Measurements from ENCODE around the gene TMEM263. TPM values are rescaled to one million over a fixed set of nuclear protein-coding genes. Genes with fewer than 3 reads are reported as not detected.

Gene TMEM263
- total and polyA plus RNA-seq, 2 of the 13 experiments (the other 11 are each of a cell fraction or from before 2014, with no cell fraction given): 25.9 to 58.6 TPM

DNA sequence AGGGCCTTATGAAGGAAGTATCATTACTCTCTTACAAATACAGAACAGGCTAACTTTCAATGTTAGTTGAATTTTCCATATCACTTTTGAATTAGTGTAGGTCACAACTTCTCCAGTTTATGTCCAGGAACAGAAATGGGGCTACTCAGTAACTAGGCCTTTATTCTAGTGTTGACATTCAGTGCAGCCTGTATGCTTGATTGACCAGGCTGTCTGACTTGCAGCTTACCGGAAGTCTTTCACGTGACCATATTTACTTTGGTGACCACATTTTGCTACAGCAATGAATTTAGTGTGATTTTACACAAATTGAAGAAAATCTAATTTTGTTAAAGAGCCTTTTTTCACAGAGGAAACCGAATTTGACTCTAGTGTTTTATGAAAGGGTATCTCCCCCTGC lies 18.8 kb downstream of the TMEM263 start (continued):
- TF ChIP-seq, protein P1, sequence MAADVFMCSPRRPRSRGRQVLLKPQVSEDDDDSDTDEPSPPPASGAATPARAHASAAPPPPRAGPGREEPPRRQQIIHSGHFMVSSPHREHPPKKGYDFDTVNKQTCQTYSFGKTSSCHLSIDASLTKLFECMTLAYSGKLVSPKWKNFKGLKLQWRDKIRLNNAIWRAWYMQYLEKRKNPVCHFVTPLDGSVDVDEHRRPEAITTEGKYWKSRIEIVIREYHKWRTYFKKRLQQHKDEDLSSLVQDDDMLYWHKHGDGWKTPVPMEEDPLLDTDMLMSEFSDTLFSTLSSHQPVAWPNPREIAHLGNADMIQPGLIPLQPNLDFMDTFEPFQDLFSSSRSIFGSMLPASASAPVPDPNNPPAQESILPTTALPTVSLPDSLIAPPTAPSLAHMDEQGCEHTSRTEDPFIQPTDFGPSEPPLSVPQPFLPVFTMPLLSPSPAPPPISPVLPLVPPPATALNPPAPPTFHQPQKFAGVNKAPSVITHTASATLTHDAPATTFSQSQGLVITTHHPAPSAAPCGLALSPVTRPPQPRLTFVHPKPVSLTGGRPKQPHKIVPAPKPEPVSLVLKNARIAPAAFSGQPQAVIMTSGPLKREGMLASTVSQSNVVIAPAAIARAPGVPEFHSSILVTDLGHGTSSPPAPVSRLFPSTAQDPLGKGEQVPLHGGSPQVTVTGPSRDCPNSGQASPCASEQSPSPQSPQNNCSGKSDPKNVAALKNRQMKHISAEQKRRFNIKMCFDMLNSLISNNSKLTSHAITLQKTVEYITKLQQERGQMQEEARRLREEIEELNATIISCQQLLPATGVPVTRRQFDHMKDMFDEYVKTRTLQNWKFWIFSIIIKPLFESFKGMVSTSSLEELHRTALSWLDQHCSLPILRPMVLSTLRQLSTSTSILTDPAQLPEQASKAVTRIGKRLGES (CRISPR knock-in tag; IDR thresholded peaks at IDR 0.05; ENCODE audit: borderline replicate concordance): peak; percentile 82
- TF ChIP-seq ZBTB21 (CRISPR knock-in tag; IDR thresholded peaks at IDR 0.05): no peak
- TF ChIP-seq, protein P2, sequence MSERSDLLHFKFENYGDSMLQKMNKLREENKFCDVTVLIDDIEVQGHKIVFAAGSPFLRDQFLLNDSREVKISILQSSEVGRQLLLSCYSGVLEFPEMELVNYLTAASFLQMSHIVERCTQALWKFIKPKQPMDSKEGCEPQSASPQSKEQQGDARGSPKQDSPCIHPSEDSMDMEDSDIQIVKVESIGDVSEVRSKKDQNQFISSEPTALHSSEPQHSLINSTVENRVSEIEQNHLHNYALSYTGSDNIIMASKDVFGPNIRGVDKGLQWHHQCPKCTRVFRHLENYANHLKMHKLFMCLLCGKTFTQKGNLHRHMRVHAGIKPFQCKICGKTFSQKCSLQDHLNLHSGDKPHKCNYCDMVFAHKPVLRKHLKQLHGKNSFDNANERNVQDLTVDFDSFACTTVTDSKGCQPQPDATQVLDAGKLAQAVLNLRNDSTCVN (CRISPR knock-in tag; IDR thresholded peaks at IDR 0.05; ENCODE audit: borderline replicate concordance): no peak
- TF ChIP-seq HNRNPL (IDR thresholded peaks at IDR 0.05; ENCODE audit: low read depth, low read length): no peak
- TF ChIP-seq MED1 (CRISPR knock-in tag; IDR thresholded peaks at IDR 0.05): peak; percentile 80
- TF ChIP-seq RFXANK (CRISPR knock-in tag; IDR thresholded peaks at IDR 0.05): no peak
- no peak for TF ChIP-seq NBN (conservative IDR thresholded peaks at IDR 0.05)
- TF ChIP-seq, protein P3, sequence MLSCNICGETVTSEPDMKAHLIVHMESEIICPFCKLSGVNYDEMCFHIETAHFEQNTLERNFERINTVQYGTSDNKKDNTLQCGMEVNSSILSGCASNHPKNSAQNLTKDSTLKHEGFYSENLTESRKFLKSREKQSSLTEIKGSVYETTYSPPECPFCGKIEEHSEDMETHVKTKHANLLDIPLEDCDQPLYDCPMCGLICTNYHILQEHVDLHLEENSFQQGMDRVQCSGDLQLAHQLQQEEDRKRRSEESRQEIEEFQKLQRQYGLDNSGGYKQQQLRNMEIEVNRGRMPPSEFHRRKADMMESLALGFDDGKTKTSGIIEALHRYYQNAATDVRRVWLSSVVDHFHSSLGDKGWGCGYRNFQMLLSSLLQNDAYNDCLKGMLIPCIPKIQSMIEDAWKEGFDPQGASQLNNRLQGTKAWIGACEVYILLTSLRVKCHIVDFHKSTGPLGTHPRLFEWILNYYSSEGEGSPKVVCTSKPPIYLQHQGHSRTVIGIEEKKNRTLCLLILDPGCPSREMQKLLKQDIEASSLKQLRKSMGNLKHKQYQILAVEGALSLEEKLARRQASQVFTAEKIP (CRISPR knock-in tag; IDR thresholded peaks at IDR 0.05; ENCODE audit: borderline replicate concordance): no peak
- TF ChIP-seq ZBTB7B (CRISPR knock-in tag; IDR thresholded peaks at IDR 0.05): no peak
- TF ChIP-seq, protein P4, sequence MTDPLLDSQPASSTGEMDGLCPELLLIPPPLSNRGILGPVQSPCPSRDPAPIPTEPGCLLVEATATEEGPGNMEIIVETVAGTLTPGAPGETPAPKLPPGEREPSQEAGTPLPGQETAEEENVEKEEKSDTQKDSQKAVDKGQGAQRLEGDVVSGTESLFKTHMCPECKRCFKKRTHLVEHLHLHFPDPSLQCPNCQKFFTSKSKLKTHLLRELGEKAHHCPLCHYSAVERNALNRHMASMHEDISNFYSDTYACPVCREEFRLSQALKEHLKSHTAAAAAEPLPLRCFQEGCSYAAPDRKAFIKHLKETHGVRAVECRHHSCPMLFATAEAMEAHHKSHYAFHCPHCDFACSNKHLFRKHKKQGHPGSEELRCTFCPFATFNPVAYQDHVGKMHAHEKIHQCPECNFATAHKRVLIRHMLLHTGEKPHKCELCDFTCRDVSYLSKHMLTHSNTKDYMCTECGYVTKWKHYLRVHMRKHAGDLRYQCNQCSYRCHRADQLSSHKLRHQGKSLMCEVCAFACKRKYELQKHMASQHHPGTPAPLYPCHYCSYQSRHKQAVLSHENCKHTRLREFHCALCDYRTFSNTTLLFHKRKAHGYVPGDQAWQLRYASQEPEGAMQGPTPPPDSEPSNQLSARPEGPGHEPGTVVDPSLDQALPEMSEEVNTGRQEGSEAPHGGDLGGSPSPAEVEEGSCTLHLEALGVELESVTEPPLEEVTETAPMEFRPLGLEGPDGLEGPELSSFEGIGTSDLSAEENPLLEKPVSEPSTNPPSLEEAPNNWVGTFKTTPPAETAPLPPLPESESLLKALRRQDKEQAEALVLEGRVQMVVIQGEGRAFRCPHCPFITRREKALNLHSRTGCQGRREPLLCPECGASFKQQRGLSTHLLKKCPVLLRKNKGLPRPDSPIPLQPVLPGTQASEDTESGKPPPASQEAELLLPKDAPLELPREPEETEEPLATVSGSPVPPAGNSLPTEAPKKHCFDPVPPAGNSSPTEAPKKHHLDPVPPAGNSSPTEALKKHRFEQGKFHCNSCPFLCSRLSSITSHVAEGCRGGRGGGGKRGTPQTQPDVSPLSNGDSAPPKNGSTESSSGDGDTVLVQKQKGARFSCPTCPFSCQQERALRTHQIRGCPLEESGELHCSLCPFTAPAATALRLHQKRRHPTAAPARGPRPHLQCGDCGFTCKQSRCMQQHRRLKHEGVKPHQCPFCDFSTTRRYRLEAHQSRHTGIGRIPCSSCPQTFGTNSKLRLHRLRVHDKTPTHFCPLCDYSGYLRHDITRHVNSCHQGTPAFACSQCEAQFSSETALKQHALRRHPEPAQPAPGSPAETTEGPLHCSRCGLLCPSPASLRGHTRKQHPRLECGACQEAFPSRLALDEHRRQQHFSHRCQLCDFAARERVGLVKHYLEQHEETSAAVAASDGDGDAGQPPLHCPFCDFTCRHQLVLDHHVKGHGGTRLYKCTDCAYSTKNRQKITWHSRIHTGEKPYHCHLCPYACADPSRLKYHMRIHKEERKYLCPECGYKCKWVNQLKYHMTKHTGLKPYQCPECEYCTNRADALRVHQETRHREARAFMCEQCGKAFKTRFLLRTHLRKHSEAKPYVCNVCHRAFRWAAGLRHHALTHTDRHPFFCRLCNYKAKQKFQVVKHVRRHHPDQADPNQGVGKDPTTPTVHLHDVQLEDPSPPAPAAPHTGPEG (CRISPR knock-in tag; IDR thresholded peaks at IDR 0.05): no peak
- 0 out of 4 replicates have a peak, but pooled peaks of 1 of the 2 experiments have one; percentile 25 for TF ChIP-seq POLR2A (IDR thresholded peaks at IDR 0.05; ENCODE audit: insufficient read depth in 1 of 2, low read depth in 2 of 2, low read length in 2 of 2)
- TF ChIP-seq ZNF382 (CRISPR knock-in tag; IDR thresholded peaks at IDR 0.05; ENCODE audit: borderline replicate concordance): no peak
- TF ChIP-seq, protein P5, sequence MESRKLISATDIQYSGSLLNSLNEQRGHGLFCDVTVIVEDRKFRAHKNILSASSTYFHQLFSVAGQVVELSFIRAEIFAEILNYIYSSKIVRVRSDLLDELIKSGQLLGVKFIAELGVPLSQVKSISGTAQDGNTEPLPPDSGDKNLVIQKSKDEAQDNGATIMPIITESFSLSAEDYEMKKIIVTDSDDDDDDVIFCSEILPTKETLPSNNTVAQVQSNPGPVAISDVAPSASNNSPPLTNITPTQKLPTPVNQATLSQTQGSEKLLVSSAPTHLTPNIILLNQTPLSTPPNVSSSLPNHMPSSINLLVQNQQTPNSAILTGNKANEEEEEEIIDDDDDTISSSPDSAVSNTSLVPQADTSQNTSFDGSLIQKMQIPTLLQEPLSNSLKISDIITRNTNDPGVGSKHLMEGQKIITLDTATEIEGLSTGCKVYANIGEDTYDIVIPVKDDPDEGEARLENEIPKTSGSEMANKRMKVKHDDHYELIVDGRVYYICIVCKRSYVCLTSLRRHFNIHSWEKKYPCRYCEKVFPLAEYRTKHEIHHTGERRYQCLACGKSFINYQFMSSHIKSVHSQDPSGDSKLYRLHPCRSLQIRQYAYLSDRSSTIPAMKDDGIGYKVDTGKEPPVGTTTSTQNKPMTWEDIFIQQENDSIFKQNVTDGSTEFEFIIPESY (CRISPR knock-in tag; IDR thresholded peaks at IDR 0.05): no peak
- no peak for TF ChIP-seq ZFAT (CRISPR knock-in tag; conservative IDR thresholded peaks at IDR 0.05)
- TF ChIP-seq NR2F6 (IDR thresholded peaks at IDR 0.05): no peak
- peak; percentile 36; the same call in 1 of the 2 replicates for TF ChIP-seq NR2F6 (CRISPR knock-in tag; IDR thresholded peaks at IDR 0.05)
- peak; percentile 60 for TF ChIP-seq ELF1 (CRISPR knock-in tag; IDR thresholded peaks at IDR 0.05)
- no peak for TF ChIP-seq HNRNPK (IDR thresholded peaks at IDR 0.05; ENCODE audit: low read depth, low read length, poor library complexity, severe bottlenecking)
